ENCODE data around the gene SLC44A1.

DNA sequence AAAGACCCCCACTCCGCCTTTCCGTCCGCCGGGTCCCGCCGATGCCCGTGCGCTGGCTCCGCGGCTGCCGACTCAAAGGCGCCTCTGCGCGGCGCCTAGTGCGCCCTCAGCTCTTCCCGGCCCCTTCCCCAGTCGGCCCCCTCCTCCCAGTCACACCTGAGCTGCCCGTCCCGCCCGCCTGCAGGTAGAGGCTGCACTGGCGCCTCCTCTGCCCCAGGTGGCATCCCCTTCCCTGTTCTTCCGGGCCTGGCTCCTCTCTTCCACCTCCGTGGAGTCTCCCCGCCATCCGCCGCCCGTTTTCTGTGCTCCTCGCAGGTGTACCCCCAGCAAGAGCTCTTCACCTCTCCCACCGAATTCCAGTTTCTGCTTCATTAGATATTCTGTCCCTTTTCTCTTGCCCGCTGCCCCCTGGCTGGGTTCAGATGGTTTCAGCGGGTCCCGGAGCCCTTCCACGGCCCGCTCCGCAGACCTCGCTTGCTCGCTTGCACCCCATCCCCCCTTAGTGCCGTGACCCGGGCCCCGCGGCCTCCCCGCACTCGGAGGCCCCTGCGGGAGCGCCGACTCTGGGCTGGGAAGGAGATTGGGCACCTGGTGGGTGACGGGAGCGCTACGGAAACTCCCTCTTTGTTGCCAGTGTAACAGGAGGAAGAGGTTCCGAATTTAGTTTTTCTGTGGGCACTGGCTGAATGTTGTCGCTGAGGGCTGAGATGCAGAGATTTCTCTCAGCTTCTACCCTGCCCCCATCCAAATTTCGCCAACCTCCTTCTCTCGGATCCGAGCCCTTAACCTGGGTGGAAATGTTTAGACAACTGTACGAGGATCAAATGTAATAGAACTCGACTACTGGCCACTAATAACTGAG is 809 bp downstream of the SLC44A1 start:
- no peak for TF ChIP-seq TCF4 (CRISPR knock-in tag; IDR thresholded peaks at IDR 0.05; ENCODE audit: borderline replicate concordance)
- no peak for TF ChIP-seq BACH2 (CRISPR knock-in tag; IDR thresholded peaks at IDR 0.05; ENCODE audit: borderline replicate concordance)
- no peak for TF ChIP-seq ZFP3 (CRISPR knock-in tag; IDR thresholded peaks at IDR 0.05)
- TF ChIP-seq, protein P1, sequence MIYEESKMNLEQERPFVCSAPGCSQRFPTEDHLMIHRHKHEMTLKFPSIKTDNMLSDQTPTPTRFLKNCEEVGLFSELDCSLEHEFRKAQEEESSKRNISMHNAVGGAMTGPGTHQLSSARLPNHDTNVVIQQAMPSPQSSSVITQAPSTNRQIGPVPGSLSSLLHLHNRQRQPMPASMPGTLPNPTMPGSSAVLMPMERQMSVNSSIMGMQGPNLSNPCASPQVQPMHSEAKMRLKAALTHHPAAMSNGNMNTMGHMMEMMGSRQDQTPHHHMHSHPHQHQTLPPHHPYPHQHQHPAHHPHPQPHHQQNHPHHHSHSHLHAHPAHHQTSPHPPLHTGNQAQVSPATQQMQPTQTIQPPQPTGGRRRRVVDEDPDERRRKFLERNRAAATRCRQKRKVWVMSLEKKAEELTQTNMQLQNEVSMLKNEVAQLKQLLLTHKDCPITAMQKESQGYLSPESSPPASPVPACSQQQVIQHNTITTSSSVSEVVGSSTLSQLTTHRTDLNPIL (CRISPR knock-in tag; IDR thresholded peaks at IDR 0.05; ENCODE audit: low read depth) = no peak
- no peak for TF ChIP-seq SNAI2 (CRISPR knock-in tag; IDR thresholded peaks at IDR 0.05)
- TF ChIP-seq ZFP30 (CRISPR knock-in tag; IDR thresholded peaks at IDR 0.05) = no peak
- no peak for TF ChIP-seq CSDC2 (CRISPR knock-in tag; IDR thresholded peaks at IDR 0.05)
- TF ChIP-seq POU6F1 (CRISPR knock-in tag; IDR thresholded peaks at IDR 0.05; ENCODE audit: borderline replicate concordance, low read depth) = no peak
- TF ChIP-seq PATZ1 (CRISPR knock-in tag; IDR thresholded peaks at IDR 0.05; ENCODE audit: borderline replicate concordance) = no peak
- no peak for TF ChIP-seq TOX (CRISPR knock-in tag; IDR thresholded peaks at IDR 0.05; ENCODE audit: borderline replicate concordance)
- no peak for TF ChIP-seq ARNTL (CRISPR knock-in tag; IDR thresholded peaks at IDR 0.05; ENCODE audit: borderline replicate concordance, low read depth)
- TF ChIP-seq RARB (CRISPR knock-in tag; IDR thresholded peaks at IDR 0.05) = no peak
- no peak for TF ChIP-seq ZC3H10 (CRISPR knock-in tag; IDR thresholded peaks at IDR 0.05)
- no peak for TF ChIP-seq ZNF565 (CRISPR knock-in tag; conservative IDR thresholded peaks at IDR 0.05; ENCODE audit: low read depth)

All from SK-N-SH treated with all-trans-retinoic acid at 6 μM for 48 hours (cell line).